HEK293 (cell line): Measurements from ENCODE around the gene PIP4K2B.

Source experiments
- CTCF ChIA-PET: fragments of 350-600 bp; formaldehyde crosslinking; extraction: SDS; loops from one replicate; lab custom pipeline; 2021; ENCODE audit warnings: antibody characterized with exemption; lab: Yijun Ruan, JAX
- POLR2A ChIA-PET: fragments of 300-600 bp; formaldehyde crosslinking; extraction: SDS; loops from one replicate; lab custom pipeline; 2020; ENCODE audit warnings: antibody characterized with exemption, inconsistent platforms; lab: Yijun Ruan, JAX
- H3K27ac ChIP-seq: fragments of 200-500 bp; sonication (Bioruptor generic); 2 replicates; pipeline ENCODE4 v1.5.1; 2014; ENCODE audit warnings: low read depth, low read length, control low read depth, inconsistent platforms; ENCODE audit errors: extremely low read depth
- H3K36me3 ChIP-seq, 2 experiments: fragments of 200-500 bp in 1 of 2; sonication (Bioruptor generic) in 1 of 2; 1 replicate in 1 of 2; 2 replicates in 1 of 2; pipeline ENCODE4 v1.5.1; 2014 to 2017; ENCODE audit warnings: inconsistent platforms in 2 of 2, low read length in 2 of 2; ENCODE audit not compliant: control insufficient read depth in 2 of 2, insufficient read depth in 1 of 2
- H3K4me1 ChIP-seq: fragments of 200-500 bp; sonication (Bioruptor generic); 2 replicates; pipeline ENCODE4 v1.5.1; 2014; ENCODE audit warnings: mild to moderate bottlenecking, low read length, inconsistent platforms; ENCODE audit not compliant: control insufficient read depth, insufficient read depth
- H3K4me3 ChIP-seq: 2 replicates; pipeline ENCODE4 v1.5.1; 2011; ENCODE audit warnings: low read depth, mild to moderate bottlenecking, control low read depth, low read length, moderate library complexity
- H3K9me3 ChIP-seq: fragments of 200-500 bp; sonication (Bioruptor generic); 2 replicates; pipeline ENCODE4 v1.5.1; 2014; ENCODE audit warnings: low read depth, low read length, inconsistent platforms; ENCODE audit not compliant: control insufficient read depth, insufficient read depth
- GLIS2 ChIP-seq: fragments of 450-650 bp; formaldehyde crosslinking; IDR thresholded peaks from 2 replicates; pipeline ENCODE4 v1.5.1; 2016; ENCODE audit warnings: missing biosample characterization, missing genetic modification characterization
- HOXA7 ChIP-seq: sonication (generic); formaldehyde crosslinking; IDR thresholded peaks from 2 replicates; pipeline ENCODE4 v1.8.1; 2022; ENCODE audit warnings: missing genetic modification reagents, borderline replicate concordance
- KLF10 ChIP-seq: fragments of 450-650 bp; IDR thresholded peaks from 2 replicates; pipeline ENCODE4 v1.5.1; 2018; ENCODE audit warnings: missing biosample characterization, mild to moderate bottlenecking, missing genetic modification characterization
- KLF8 ChIP-seq: fragments of 450-650 bp; formaldehyde crosslinking; IDR thresholded peaks from 2 replicates; pipeline ENCODE4 v1.5.1; 2016; ENCODE audit warnings: missing biosample characterization, missing genetic modification characterization
- MYNN ChIP-seq: fragments of 450-650 bp; formaldehyde crosslinking; IDR thresholded peaks from 2 replicates; pipeline ENCODE4 v1.5.1; 2016; ENCODE audit warnings: missing biosample characterization, missing genetic modification characterization, borderline replicate concordance
- PRDM1 ChIP-seq: fragments of 450-650 bp; formaldehyde crosslinking; IDR thresholded peaks from 2 replicates; pipeline ENCODE4; 2016; ENCODE audit warnings: missing biosample characterization, missing genetic modification characterization
- SCRT2 ChIP-seq: fragments of 450-650 bp; formaldehyde crosslinking; IDR thresholded peaks from 2 replicates; pipeline ENCODE4 v1.5.1; 2016; ENCODE audit warnings: missing biosample characterization, missing genetic modification characterization
- ZBTB8A ChIP-seq: fragments of 450-650 bp; formaldehyde crosslinking; IDR thresholded peaks from 2 replicates; pipeline ENCODE4 v1.5.1; 2016; ENCODE audit warnings: missing biosample characterization, missing genetic modification characterization
- ZFHX2 ChIP-seq: fragments of 450-650 bp; formaldehyde crosslinking; conservative IDR thresholded peaks from 2 replicates; pipeline ENCODE4 v1.5.1; 2016; ENCODE audit warnings: missing biosample characterization, missing genetic modification characterization
- ZFP69B ChIP-seq: fragments of 450-650 bp; formaldehyde crosslinking; IDR thresholded peaks from 2 replicates; pipeline ENCODE4 v1.5.1; 2016; ENCODE audit warnings: missing biosample characterization, missing genetic modification characterization
- ZIC2 ChIP-seq: fragments of 450-650 bp; formaldehyde crosslinking; IDR thresholded peaks from 2 replicates; pipeline ENCODE4 v1.5.1; 2016; ENCODE audit warnings: missing biosample characterization, missing genetic modification characterization
- ZNF114 ChIP-seq: fragments of 450-650 bp; formaldehyde crosslinking; IDR thresholded peaks from 2 replicates; pipeline ENCODE4 v1.5.0; 2017; ENCODE audit warnings: missing biosample characterization, missing genetic modification characterization
- ZNF184 ChIP-seq: fragments of 450-650 bp; IDR thresholded peaks from 2 replicates; pipeline ENCODE4 v1.5.1; 2018; ENCODE audit warnings: missing biosample characterization, mild to moderate bottlenecking, missing genetic modification characterization
- ZNF341 ChIP-seq: fragments of 450-650 bp; formaldehyde crosslinking; IDR thresholded peaks from 2 replicates; pipeline ENCODE4; 2016; ENCODE audit warnings: low read depth, missing biosample characterization, missing genetic modification characterization
- ZNF366 ChIP-seq: fragments of 450-650 bp; formaldehyde crosslinking; conservative IDR thresholded peaks from 2 replicates; pipeline ENCODE4 v1.5.1; 2016; ENCODE audit warnings: missing biosample characterization, missing genetic modification characterization
- ZNF423 ChIP-seq: fragments of 450-650 bp; formaldehyde crosslinking; IDR thresholded peaks from 2 replicates; pipeline ENCODE4 v1.5.1; 2016; ENCODE audit warnings: missing biosample characterization, missing genetic modification characterization
- ZNF426 ChIP-seq: fragments of 450-650 bp; formaldehyde crosslinking; IDR thresholded peaks from 2 replicates; pipeline ENCODE4 v1.5.1; 2017; ENCODE audit warnings: missing biosample characterization, missing genetic modification characterization, mild to moderate bottlenecking, inconsistent platforms, moderate library complexity
- ZNF558 ChIP-seq: fragments of 450-650 bp; formaldehyde crosslinking; IDR thresholded peaks from 2 replicates; pipeline ENCODE4 v1.5.1; 2016; ENCODE audit warnings: missing biosample characterization, missing genetic modification characterization
- ZNF560 ChIP-seq: fragments of 450-650 bp; formaldehyde crosslinking; IDR thresholded peaks from 2 replicates; pipeline ENCODE4 v1.5.1; 2017; ENCODE audit warnings: missing biosample characterization, missing genetic modification characterization, borderline replicate concordance
- ZNF561 ChIP-seq: fragments of 450-650 bp; IDR thresholded peaks from 2 replicates; pipeline ENCODE4 v1.5.1; 2018; ENCODE audit warnings: missing biosample characterization, missing genetic modification characterization, borderline replicate concordance
- ZNF664 ChIP-seq: fragments of 450-650 bp; formaldehyde crosslinking; IDR thresholded peaks from 2 replicates; pipeline ENCODE4 v1.5.1; 2016; ENCODE audit warnings: missing biosample characterization, missing genetic modification characterization
- ZNF776 ChIP-seq: fragments of 450-650 bp; formaldehyde crosslinking; IDR thresholded peaks from 2 replicates; pipeline ENCODE4 v1.5.0; 2017; ENCODE audit warnings: missing biosample characterization, missing genetic modification characterization, borderline replicate concordance
- ZSCAN30 ChIP-seq: fragments of 450-650 bp; IDR thresholded peaks from 2 replicates; pipeline ENCODE4 v1.5.1; 2018; ENCODE audit warnings: missing biosample characterization, mild to moderate bottlenecking, missing genetic modification characterization, moderate library complexity
- TF ChIP-seq, protein P1 (sequence below): fragments of 450-650 bp; formaldehyde crosslinking; IDR thresholded peaks from 2 replicates; pipeline ENCODE4 v1.5.1; 2016; ENCODE audit warnings: missing biosample characterization, missing genetic modification characterization
- TF ChIP-seq, protein P2 (sequence below): fragments of 450-650 bp; formaldehyde crosslinking; IDR thresholded peaks from 2 replicates; pipeline ENCODE4 v1.5.1; 2016; ENCODE audit warnings: missing biosample characterization, missing genetic modification characterization
- TF ChIP-seq, protein P3 (sequence below): fragments of 450-650 bp; formaldehyde crosslinking; IDR thresholded peaks from 2 replicates; pipeline ENCODE4 v1.5.1; 2016; ENCODE audit warnings: missing biosample characterization, missing genetic modification characterization
- TF ChIP-seq, protein P4 (sequence below): fragments of 450-650 bp; IDR thresholded peaks from 2 replicates; pipeline ENCODE4 v1.5.1; 2018; ENCODE audit warnings: missing biosample characterization, mild to moderate bottlenecking, missing genetic modification characterization

The PIP4K2B gene

DNA sequence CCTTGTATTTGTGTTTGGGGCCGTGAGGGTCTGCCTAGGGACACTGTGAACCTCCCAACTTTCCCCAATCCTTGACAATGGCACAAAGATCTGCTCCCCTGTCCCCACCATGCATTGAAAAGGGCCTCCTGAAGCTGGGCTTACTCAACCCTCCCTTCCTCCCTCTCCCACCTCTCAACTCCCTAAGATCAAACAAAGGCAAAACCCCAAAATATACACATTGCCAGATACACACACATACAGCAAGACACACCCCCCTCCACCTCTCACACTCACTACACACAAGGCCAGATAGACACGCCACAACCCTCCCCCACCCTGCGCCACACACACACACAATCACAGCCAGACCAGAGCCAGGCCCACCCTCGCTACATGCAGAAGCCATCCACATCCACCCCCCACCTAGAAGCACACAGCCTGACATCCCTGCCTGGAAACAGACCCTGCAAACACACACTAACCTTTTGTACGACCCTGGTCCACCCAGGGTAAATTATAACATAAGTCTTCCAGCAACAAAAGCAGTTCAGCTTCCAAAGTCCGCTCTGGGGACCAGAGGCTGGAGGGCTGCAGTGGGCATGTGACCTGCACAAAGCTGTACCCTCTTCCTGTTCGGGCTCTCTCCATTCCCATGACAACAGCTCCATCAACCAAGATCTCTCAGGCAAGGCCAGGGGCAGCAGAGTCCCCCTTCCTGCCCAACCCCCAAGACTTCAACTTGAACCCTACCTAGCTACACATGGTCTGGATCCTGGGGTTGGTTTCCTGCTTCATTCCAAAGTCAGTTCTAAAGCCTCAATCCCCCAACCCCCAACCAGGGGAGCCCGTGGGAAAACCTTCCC is 53.1 kb downstream of the PIP4K2B start (continued):
- TF ChIP-seq, protein P1, sequence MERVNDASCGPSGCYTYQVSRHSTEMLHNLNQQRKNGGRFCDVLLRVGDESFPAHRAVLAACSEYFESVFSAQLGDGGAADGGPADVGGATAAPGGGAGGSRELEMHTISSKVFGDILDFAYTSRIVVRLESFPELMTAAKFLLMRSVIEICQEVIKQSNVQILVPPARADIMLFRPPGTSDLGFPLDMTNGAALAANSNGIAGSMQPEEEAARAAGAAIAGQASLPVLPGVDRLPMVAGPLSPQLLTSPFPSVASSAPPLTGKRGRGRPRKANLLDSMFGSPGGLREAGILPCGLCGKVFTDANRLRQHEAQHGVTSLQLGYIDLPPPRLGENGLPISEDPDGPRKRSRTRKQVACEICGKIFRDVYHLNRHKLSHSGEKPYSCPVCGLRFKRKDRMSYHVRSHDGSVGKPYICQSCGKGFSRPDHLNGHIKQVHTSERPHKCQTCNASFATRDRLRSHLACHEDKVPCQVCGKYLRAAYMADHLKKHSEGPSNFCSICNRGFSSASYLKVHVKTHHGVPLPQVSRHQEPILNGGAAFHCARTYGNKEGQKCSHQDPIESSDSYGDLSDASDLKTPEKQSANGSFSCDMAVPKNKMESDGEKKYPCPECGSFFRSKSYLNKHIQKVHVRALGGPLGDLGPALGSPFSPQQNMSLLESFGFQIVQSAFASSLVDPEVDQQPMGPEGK, result peak; percentile 14
- TF ChIP-seq, protein P2, sequence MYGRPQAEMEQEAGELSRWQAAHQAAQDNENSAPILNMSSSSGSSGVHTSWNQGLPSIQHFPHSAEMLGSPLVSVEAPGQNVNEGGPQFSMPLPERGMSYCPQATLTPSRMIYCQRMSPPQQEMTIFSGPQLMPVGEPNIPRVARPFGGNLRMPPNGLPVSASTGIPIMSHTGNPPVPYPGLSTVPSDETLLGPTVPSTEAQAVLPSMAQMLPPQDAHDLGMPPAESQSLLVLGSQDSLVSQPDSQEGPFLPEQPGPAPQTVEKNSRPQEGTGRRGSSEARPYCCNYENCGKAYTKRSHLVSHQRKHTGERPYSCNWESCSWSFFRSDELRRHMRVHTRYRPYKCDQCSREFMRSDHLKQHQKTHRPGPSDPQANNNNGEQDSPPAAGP (tag by site-specific recombination), result peak; percentile 88

DNA sequence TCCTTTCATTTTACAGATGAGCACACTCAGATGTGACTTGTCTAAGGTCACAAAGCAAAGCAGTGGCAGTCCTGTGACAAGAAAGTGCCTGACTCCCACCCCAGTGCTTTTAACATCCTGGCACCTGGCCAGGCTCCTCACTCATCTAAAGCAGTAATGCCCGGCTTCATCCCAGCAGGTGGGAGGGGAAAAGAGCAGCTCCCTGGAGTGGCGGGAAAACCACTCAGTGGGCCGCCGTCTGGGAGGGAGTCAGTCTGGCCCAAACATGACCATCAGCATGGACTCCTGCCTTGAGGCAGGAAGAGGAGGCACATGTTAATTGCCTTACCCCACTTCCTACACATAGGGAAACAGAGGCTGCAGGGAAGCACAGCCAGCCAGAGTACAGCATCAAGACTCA is 53.8 kb downstream of the PIP4K2B start:
- Histone ChIP-seq H3K4me3 (peak overlapping the region; percentile 2; the same call in 1 of the 2 replicates), H3K4me1 (peaks cover 43% of the 10 kb centered on the region), H3K27ac (peak overlapping the region; percentile 96), H3K36me3 (peaks cover 0 to 3% of the 10 kb centered on the region in 2 experiments; a peak in 2 of 3 replicates), H3K9me3 (no peaks in the 10 kb centered on the region)
- ChIA-PET CTCF (interaction anchor here (0.5 to 4.6 kb wide), 4 partner anchors 10 to 502 kb away, joined by 3 to 47 read pairs (median 6); no protein-coding TSS in a partner anchor), POLR2A (interaction anchor here (1.0 to 2.1 kb wide), 6 partner anchors 9 to 108 kb away, joined by 3 to 18 read pairs (median 4); partner anchors contain the start of gene RPL23)
- TF ChIP-seq KLF10 (tag by site-specific recombination), result no peak
- 0 out of 2 replicates have a peak, but pooled peaks have one; percentile 55 for TF ChIP-seq ZFP69B (tag by site-specific recombination)
- no peak for TF ChIP-seq HOXA7 (CRISPR knock-in tag)
- TF ChIP-seq, protein P3, sequence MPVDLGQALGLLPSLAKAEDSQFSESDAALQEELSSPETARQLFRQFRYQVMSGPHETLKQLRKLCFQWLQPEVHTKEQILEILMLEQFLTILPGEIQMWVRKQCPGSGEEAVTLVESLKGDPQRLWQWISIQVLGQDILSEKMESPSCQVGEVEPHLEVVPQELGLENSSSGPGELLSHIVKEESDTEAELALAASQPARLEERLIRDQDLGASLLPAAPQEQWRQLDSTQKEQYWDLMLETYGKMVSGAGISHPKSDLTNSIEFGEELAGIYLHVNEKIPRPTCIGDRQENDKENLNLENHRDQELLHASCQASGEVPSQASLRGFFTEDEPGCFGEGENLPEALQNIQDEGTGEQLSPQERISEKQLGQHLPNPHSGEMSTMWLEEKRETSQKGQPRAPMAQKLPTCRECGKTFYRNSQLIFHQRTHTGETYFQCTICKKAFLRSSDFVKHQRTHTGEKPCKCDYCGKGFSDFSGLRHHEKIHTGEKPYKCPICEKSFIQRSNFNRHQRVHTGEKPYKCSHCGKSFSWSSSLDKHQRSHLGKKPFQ (tag by site-specific recombination), result 0 out of 2 replicates have a peak, but pooled peaks have one; percentile 40
- TF ChIP-seq KLF8 (tag by site-specific recombination), result peak; percentile 12; the same call in 1 of the 2 replicates
- no peak for TF ChIP-seq ZNF558 (tag by site-specific recombination)
- TF ChIP-seq MYNN (tag by site-specific recombination), result no peak
- TF ChIP-seq ZNF776, result no peak
- no peak for TF ChIP-seq ZNF560 (tag by site-specific recombination)
- peak; percentile 23 for TF ChIP-seq ZBTB8A (tag by site-specific recombination)
- TF ChIP-seq, protein P4, sequence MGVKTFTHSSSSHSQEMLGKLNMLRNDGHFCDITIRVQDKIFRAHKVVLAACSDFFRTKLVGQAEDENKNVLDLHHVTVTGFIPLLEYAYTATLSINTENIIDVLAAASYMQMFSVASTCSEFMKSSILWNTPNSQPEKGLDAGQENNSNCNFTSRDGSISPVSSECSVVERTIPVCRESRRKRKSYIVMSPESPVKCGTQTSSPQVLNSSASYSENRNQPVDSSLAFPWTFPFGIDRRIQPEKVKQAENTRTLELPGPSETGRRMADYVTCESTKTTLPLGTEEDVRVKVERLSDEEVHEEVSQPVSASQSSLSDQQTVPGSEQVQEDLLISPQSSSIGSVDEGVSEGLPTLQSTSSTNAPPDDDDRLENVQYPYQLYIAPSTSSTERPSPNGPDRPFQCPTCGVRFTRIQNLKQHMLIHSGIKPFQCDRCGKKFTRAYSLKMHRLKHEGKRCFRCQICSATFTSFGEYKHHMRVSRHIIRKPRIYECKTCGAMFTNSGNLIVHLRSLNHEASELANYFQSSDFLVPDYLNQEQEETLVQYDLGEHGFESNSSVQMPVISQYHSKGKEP (tag by site-specific recombination), result peak; percentile 63
- no peak for TF ChIP-seq ZNF426
- TF ChIP-seq SCRT2, result peak; percentile 66
- TF ChIP-seq ZNF184 (tag by site-specific recombination), result peak; percentile 77; the same call in 1 of the 2 replicates
- peak; percentile 97 for TF ChIP-seq ZIC2 (tag by site-specific recombination)
- TF ChIP-seq ZNF114 (tag by site-specific recombination), result no peak
- peak; percentile 97 for TF ChIP-seq ZNF561 (tag by site-specific recombination)
- peak; percentile 69 for TF ChIP-seq GLIS2
- TF ChIP-seq ZNF664 (tag by site-specific recombination), result peak; percentile 53; the same call in 1 of the 2 replicates
- peak; percentile 76 for TF ChIP-seq ZFHX2
- TF ChIP-seq ZNF423 (tag by site-specific recombination), result peak; percentile 82; the same call in 1 of the 2 replicates
- TF ChIP-seq ZNF366 (tag by site-specific recombination), result peak; percentile 83
- peak; percentile 88 for TF ChIP-seq ZNF341 (tag by site-specific recombination)
- TF ChIP-seq, protein P1, result 0 out of 2 replicates have a peak, but pooled peaks have one; percentile 45
- no peak; the same call in 1 of the 2 replicates for TF ChIP-seq PRDM1 (tag by site-specific recombination)
- peak; percentile 79; the same call in 1 of the 2 replicates for TF ChIP-seq ZSCAN30 (tag by site-specific recombination)
